WI38 (cell line): ENCODE data around the gene GPHN.

ENCODE experiments used
- H3K4me3 ChIP-seq: 2 replicates; pipeline ENCODE4 v1.5.1; 2011; ENCODE audit warnings: low read depth, mild to moderate bottlenecking, control low read depth, low read length
- CTCF ChIP-seq: IDR thresholded peaks from 2 replicates; pipeline ENCODE4 v1.5.1; 2012; ENCODE audit warnings: low read depth, mild to moderate bottlenecking, control low read depth, low read length

GPHN gene

DNA sequence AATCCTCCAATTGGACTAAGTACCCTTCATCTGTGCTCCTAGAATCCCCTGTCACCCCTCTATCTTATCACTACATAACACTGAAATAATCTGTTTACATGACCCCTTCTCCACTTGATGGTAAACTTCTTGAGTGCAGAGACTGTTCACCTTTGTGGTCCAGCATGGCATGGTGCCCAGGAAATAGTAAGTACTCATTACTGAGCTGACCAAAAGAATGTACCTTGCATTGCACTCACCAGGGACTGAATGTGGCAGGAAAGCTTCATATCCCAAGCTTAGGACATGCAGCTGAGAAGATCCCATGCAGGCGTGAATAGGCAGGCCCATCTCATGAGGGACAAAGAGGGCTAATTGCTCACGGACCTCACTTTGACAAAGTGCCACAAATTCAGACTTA, 679.9 kb downstream of the GPHN start:
- TF ChIP-seq CTCF = no peak
- no peak overlapping the region for H3K4me3 ChIP-seq

DNA sequence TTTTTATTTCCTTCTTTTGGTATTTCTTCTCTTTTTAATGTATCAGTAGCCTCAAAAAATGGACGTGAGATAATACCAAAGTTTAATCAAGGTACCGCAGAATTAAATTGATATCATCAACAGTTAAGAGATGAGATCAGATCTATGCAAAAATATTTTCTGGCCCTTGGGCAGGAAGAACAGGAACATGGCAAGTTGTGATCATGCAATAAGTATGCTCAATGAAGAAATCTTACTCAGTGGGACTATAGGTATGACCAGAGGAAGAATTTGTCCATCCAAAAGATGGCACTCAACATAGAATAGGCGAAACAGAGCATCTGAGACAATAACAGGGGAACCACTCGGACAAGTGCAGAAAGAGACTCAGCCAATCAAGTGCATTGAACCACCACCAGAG, 680.4 kb downstream of the GPHN start:
- no peak overlapping the region for H3K4me3 ChIP-seq
- TF ChIP-seq CTCF = no peak

- no peak overlapping the region for H3K4me3 ChIP-seq
- TF ChIP-seq CTCF = no peak
These were observed 683.9 kb downstream of the GPHN start for GRCh38 chr14:67191768-67192290.

DNA sequence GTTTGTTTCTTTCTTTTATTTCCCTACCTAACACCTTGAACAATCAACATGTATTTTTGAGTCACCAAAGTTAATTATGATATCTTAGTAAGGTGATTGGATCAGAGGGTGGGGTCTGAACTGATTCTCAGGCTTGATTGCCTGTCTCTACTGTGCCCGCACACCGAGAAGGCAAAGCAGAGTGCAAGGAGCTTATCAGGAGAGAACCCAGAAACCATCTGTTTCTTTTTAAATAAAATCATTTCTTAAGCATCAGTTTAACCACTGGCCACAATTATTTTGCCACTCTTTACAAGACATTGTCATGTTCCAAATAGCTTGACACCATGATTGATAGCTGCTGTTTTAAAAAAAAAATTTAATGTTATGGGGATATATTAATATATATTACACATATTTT, 684.4 kb downstream of the GPHN start:
- no peak for TF ChIP-seq CTCF
- H3K4me3 ChIP-seq = no peak overlapping the region

GRCh38 chr14:67195279-67195678, 687.3 kb downstream of the GPHN start:
- no peak overlapping the region for H3K4me3 ChIP-seq
- no peak for TF ChIP-seq CTCF

DNA sequence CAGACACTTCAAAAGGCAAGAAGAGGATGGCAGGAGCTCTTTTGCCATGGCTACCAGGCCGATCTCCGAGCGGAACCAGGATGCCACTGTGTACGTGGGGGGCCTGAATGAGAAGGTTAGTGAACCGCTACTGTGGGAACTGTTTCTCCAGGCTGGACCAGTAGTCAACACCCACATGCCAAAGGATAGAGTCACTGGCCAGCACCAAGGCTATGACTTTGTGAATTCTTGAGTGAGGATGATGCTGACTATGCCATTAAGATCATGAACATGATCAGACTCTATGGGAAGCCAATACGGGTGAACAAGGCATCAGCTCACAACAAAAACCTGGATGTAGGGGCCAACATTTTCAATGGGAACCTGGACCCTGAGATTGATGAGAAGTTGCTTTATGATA, 691.1 kb downstream of the GPHN start:
- no peak for TF ChIP-seq CTCF
- H3K4me3 ChIP-seq = no peak overlapping the region

DNA sequence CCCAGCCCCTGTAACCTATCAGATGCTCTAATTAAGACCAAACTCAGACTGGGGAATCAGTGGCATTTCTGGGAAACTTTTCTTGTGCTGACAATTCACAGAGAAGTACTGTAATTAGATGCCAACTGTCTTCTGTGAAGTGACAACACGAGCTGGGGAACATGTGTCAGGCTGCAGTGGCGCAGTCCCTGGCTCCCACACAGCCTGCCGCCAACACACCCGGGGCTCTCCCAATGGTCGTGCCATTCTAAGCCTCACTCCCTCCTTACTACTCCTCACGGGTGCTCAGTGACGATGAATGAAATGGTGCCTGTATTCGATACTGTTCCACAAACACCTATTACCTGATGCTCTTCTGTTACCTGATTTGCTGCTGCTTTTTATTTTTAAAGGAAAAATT, 699.9 kb downstream of the GPHN start:
- TF ChIP-seq CTCF = no peak
- H3K4me3 ChIP-seq = no peak overlapping the region
